A673 (cell line): ENCODE data around the gene PROX2. TPM values are rescaled to one million over a fixed set of nuclear protein-coding genes. Genes with fewer than 3 reads are reported as not detected.

Source experiments
- BruUV-seq: library from RNA; stranded (reverse); fragments of 400-500 nt; replicated peaks from 2 replicates; lab custom pipeline; 2021; lab: Mats Ljungman, UMichigan
- CTCF ChIA-PET: fragments of 300-600 bp; sonication (Branson Sonifier 250); formaldehyde crosslinking; loops from one replicate; lab custom pipeline; 2022; ENCODE audit warnings: antibody characterized with exemption; lab: Charles Lee
- POLR2A ChIA-PET: fragments of 300-600 bp; sonication (Branson Sonifier 250); formaldehyde crosslinking; loops from one replicate; lab custom pipeline; 2022; ENCODE audit warnings: antibody characterized with exemption; ENCODE audit not compliant: low non-redundant PET; lab: Charles Lee
- DNase-seq: peaks from one replicate; pipeline ENCODE4 v3.0.0-alpha.2; 2015; ENCODE audit warnings: low spot score
- H3K27ac ChIP-seq: fragments of 200-600 bp; sonication (generic); 2 replicates; pipeline ENCODE4 v1.5.1; 2016; ENCODE audit warnings: mixed run types, low read depth, mild to moderate bottlenecking, mixed read lengths, antibody characterized with exemption, low read length; ENCODE audit not compliant: poor library complexity, severe bottlenecking
- H3K27me3 ChIP-seq: fragments of 200-600 bp; sonication (generic); replicated peaks from 2 replicates; pipeline ENCODE4 v1.6.1; 2017; ENCODE audit warnings: mixed run types, low read depth, mild to moderate bottlenecking, mixed read lengths, antibody characterized with exemption, low read length; ENCODE audit not compliant: insufficient read depth, poor library complexity
- H3K36me3 ChIP-seq: fragments of 200-600 bp; sonication (generic); 2 replicates; pipeline ENCODE4 v1.6.1; 2016; ENCODE audit warnings: mixed run types, mild to moderate bottlenecking, mixed read lengths, antibody characterized with exemption, low read length; ENCODE audit not compliant: insufficient read depth, poor library complexity, severe bottlenecking
- H3K4me1 ChIP-seq: fragments of 200-600 bp; sonication (generic); 2 replicates; pipeline ENCODE4 v1.6.1; 2017; ENCODE audit warnings: mixed run types, mild to moderate bottlenecking, mixed read lengths, antibody characterized with exemption, low read length; ENCODE audit not compliant: insufficient read depth, poor library complexity, severe bottlenecking
- H3K4me3 ChIP-seq: fragments of 200-600 bp; sonication (generic); 2 replicates; pipeline ENCODE4 v1.5.1; 2016; ENCODE audit warnings: low read depth, mixed run types, mild to moderate bottlenecking, mixed read lengths, low read length; ENCODE audit not compliant: poor library complexity, severe bottlenecking
- H3K9me3 ChIP-seq: fragments of 200-600 bp; sonication (generic); 2 replicates; pipeline ENCODE4 v1.6.1; 2016; ENCODE audit warnings: mixed run types, low read depth, mild to moderate bottlenecking, mixed read lengths, antibody characterized with exemption, low read length; ENCODE audit not compliant: poor library complexity, severe bottlenecking
- EZH2 ChIP-seq: fragments of 200-600 bp; sonication (generic); IDR thresholded peaks from 2 replicates; pipeline ENCODE4 v1.6.1; 2017; ENCODE audit warnings: borderline replicate concordance, low read depth, mild to moderate bottlenecking, mixed read lengths, antibody characterized with exemption, low read length; ENCODE audit not compliant: poor library complexity, severe bottlenecking
- intact Hi-C: fragments of 100-400 bp; cut with micrococcal nuclease; formaldehyde crosslinking; loops from one replicate; pipeline ENCODE4 v1.10.0; 2022; ENCODE audit not compliant: unreplicated experiment
- total RNA-seq: library from RNA; stranded (reverse); gene quantifications from 2 replicates; pipeline ENCODE4 v1.2.3, GENCODE V29; 2021
- TF ChIP-seq, protein P1 (sequence below): fragments of 300-800, 200-600 bp; sonication (generic); conservative IDR thresholded peaks from 2 replicates; pipeline ENCODE4 v1.5.1; 2017; ENCODE audit warnings: low read depth, mild to moderate bottlenecking, antibody characterized with exemption, low read length, moderate library complexity, mixed read lengths

PROX2 gene
- total RNA-seq, 1 experiment from 2014 or later = not detected

GRCh38 chr14:74912111-74912510 lies 36.2 kb upstream of the PROX2 start:
- no peaks in the 10 kb centered on the region for H3K36me3 ChIP-seq
- H3K4me3 ChIP-seq = no peak overlapping the region
- no peak overlapping the region for H3K27ac ChIP-seq
- intact Hi-C loops = no loop called here
- ChIA-PET CTCF (interaction anchor here (1.2 to 1.4 kb wide), 2 partner anchors 36 to 176 kb away, joined by 3 to 8 read pairs; no protein-coding TSS in a partner anchor), POLR2A (no interaction called here)
- no peaks in the 10 kb centered on the region for H3K27me3 ChIP-seq
- no TSS peak for BruUV-seq
- no peak for DNase-seq
- H3K4me1 ChIP-seq = no peaks in the 10 kb centered on the region
- TF ChIP-seq, protein P1, sequence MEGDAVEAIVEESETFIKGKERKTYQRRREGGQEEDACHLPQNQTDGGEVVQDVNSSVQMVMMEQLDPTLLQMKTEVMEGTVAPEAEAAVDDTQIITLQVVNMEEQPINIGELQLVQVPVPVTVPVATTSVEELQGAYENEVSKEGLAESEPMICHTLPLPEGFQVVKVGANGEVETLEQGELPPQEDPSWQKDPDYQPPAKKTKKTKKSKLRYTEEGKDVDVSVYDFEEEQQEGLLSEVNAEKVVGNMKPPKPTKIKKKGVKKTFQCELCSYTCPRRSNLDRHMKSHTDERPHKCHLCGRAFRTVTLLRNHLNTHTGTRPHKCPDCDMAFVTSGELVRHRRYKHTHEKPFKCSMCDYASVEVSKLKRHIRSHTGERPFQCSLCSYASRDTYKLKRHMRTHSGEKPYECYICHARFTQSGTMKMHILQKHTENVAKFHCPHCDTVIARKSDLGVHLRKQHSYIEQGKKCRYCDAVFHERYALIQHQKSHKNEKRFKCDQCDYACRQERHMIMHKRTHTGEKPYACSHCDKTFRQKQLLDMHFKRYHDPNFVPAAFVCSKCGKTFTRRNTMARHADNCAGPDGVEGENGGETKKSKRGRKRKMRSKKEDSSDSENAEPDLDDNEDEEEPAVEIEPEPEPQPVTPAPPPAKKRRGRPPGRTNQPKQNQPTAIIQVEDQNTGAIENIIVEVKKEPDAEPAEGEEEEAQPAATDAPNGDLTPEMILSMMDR = no peak
- no peak for TF ChIP-seq EZH2
- no peaks in the 10 kb centered on the region for H3K9me3 ChIP-seq

GRCh38 chr14:74911704-74912103 lies 35.8 kb upstream of the PROX2 start:
- TF ChIP-seq, protein P1 = no peak
- TF ChIP-seq EZH2 = no peak
- CTCF ChIA-PET = interaction anchor here (1.2 to 1.4 kb wide), 2 partner anchors 36 to 177 kb away, joined by 3 to 8 read pairs; no protein-coding TSS in a partner anchor
- Histone ChIP-seq H3K4me3 (no peak overlapping the region), H3K9me3 (no peaks in the 10 kb centered on the region), H3K4me1 (no peaks in the 10 kb centered on the region), H3K36me3 (peaks cover 2% of the 10 kb centered on the region), H3K27ac (no peak overlapping the region), H3K27me3 (no peaks in the 10 kb centered on the region)
- POLR2A ChIA-PET = no interaction called here
- intact Hi-C loops = no loop called here
- DNase-seq = no peak
- BruUV-seq = no TSS peak

GRCh38 chr14:74911221-74911620 lies 35.3 kb upstream of the PROX2 start:
- intact Hi-C loops = no loop called here
- Histone ChIP-seq H3K27ac (no peak overlapping the region), H3K4me1 (no peaks in the 10 kb centered on the region), H3K27me3 (no peaks in the 10 kb centered on the region), H3K9me3 (no peaks in the 10 kb centered on the region), H3K4me3 (no peak overlapping the region), H3K36me3 (peaks cover 7% of the 10 kb centered on the region)
- POLR2A ChIA-PET = interaction anchor here (0.6 kb wide), 1 partner anchor 32 kb away, joined by 7 read pairs; no protein-coding TSS in a partner anchor
- no peak for TF ChIP-seq EZH2
- TF ChIP-seq, protein P1 = no peak
- DNase-seq = no peak
- CTCF ChIA-PET = interaction anchor here (1.2 to 1.4 kb wide), 2 partner anchors 37 to 177 kb away, joined by 3 to 8 read pairs; no protein-coding TSS in a partner anchor
- no TSS peak for BruUV-seq
